H9 (cell line): ENCODE data around the gene PEX7. TPM values are rescaled to one million over a fixed set of nuclear protein-coding genes. Genes with fewer than 3 reads are reported as not detected.

ENCODE experiments used
- DNase-seq: peaks from one replicate; pipeline ENCODE4 v3.0.0-alpha.2; 2017
- H2AFZ ChIP-seq: one replicate; pipeline ENCODE4 v1.6.1; 2013; ENCODE audit warnings: mild to moderate bottlenecking, low read length, control low read depth, moderate library complexity
- H2AK5ac ChIP-seq: 2 replicates; pipeline ENCODE4 v1.6.1; 2013; ENCODE audit warnings: low read length, control low read depth, mixed read lengths; ENCODE audit not compliant: insufficient read length
- H2BK120ac ChIP-seq: one replicate; pipeline ENCODE4 v1.6.1; 2013; ENCODE audit warnings: low read depth, mild to moderate bottlenecking, low read length, control low read depth, inconsistent platforms; ENCODE audit not compliant: poor library complexity, severe bottlenecking
- H2BK12ac ChIP-seq: 2 replicates; pipeline ENCODE4 v1.6.1; 2013; ENCODE audit warnings: low read length, control low read depth, mixed read lengths, low read depth; ENCODE audit not compliant: insufficient read length
- H2BK15ac ChIP-seq: 2 replicates; pipeline ENCODE4 v1.6.1; 2013; ENCODE audit warnings: low read depth, low read length, control low read depth
- H2BK20ac ChIP-seq: one replicate; pipeline ENCODE4 v1.6.1; 2013; ENCODE audit warnings: low read depth, mild to moderate bottlenecking, low read length, control low read depth, inconsistent platforms; ENCODE audit not compliant: poor library complexity, severe bottlenecking
- H2BK5ac ChIP-seq: 2 replicates; pipeline ENCODE4 v1.6.1; 2013; ENCODE audit warnings: low read length, control low read depth, mixed read lengths; ENCODE audit not compliant: insufficient read length
- H3K14ac ChIP-seq: 2 replicates; pipeline ENCODE4 v1.6.1; 2013; ENCODE audit warnings: low read length, control low read depth; ENCODE audit not compliant: insufficient read depth
- H3K18ac ChIP-seq: 2 replicates; pipeline ENCODE4 v1.6.1; 2013; ENCODE audit warnings: low read depth, mild to moderate bottlenecking, mixed read lengths, low read length, control low read depth; ENCODE audit not compliant: insufficient read length
- H3K23ac ChIP-seq: 2 replicates; pipeline ENCODE4 v1.6.1; 2013; ENCODE audit warnings: low read length, control low read depth, mixed read lengths, low read depth; ENCODE audit not compliant: insufficient read length
- H3K23me2 ChIP-seq: 2 replicates; pipeline ENCODE4 v1.6.1; 2013; ENCODE audit warnings: low read depth, mild to moderate bottlenecking, mixed read lengths, low read length, control low read depth; ENCODE audit not compliant: insufficient read length, poor library complexity, severe bottlenecking
- H3K27ac ChIP-seq: 2 replicates; pipeline ENCODE4 v1.5.1; 2013; ENCODE audit warnings: low read length, control low read depth, mixed read lengths, low read depth; ENCODE audit not compliant: insufficient read length
- H3K27me3 ChIP-seq: 2 replicates; pipeline ENCODE4 v1.6.1; 2013; ENCODE audit warnings: low read length, control low read depth, inconsistent platforms; ENCODE audit not compliant: insufficient read depth
- H3K4ac ChIP-seq: 2 replicates; pipeline ENCODE4 v1.6.1; 2013; ENCODE audit warnings: low read depth, mild to moderate bottlenecking, control low read depth, inconsistent platforms, low read length, moderate library complexity
- H3K4me1 ChIP-seq: 2 replicates; pipeline ENCODE4 v1.6.1; 2013; ENCODE audit warnings: low read length, control low read depth, inconsistent platforms; ENCODE audit not compliant: insufficient read depth
- H3K4me2 ChIP-seq: 2 replicates; pipeline ENCODE4 v1.6.1; 2013; ENCODE audit warnings: low read length, control low read depth, mixed read lengths; ENCODE audit not compliant: insufficient read length, insufficient read depth
- H3K56ac ChIP-seq: 2 replicates; pipeline ENCODE4 v1.6.1; 2013; ENCODE audit warnings: low read depth, mild to moderate bottlenecking, mixed read lengths, low read length, control low read depth; ENCODE audit not compliant: insufficient read length
- H3K79me1 ChIP-seq: 2 replicates; pipeline ENCODE4 v1.6.1; 2013; ENCODE audit warnings: low read depth, mild to moderate bottlenecking, moderate library complexity, low read length, control low read depth, inconsistent platforms; ENCODE audit not compliant: insufficient read depth, poor library complexity, severe bottlenecking
- H3K79me2 ChIP-seq: 2 replicates; pipeline ENCODE4 v1.6.1; 2013; ENCODE audit warnings: low read length, control low read depth, inconsistent platforms; ENCODE audit not compliant: insufficient read depth
- H3K9ac ChIP-seq: 2 replicates; pipeline ENCODE4 v1.6.1; 2013; ENCODE audit warnings: low read length, control low read depth, mixed read lengths; ENCODE audit not compliant: insufficient read length; ENCODE audit errors: extremely low read depth
- H3K9me3 ChIP-seq: one replicate; pipeline ENCODE4 v1.6.1; 2013; ENCODE audit warnings: low read depth, low read length, inconsistent platforms; ENCODE audit not compliant: control insufficient read depth
- H3T11ph ChIP-seq: one replicate; pipeline ENCODE4 v1.6.1; 2013; ENCODE audit warnings: mild to moderate bottlenecking, low read length, control low read depth, inconsistent platforms
- H4K20me1 ChIP-seq: one replicate; pipeline ENCODE4 v1.6.1; 2013; ENCODE audit not compliant: control insufficient read depth, insufficient read length, insufficient read depth
- H4K5ac ChIP-seq: 2 replicates; pipeline ENCODE4 v1.6.1; 2013; ENCODE audit warnings: low read depth, mild to moderate bottlenecking, mixed read lengths, low read length, control low read depth; ENCODE audit not compliant: insufficient read length
- H4K8ac ChIP-seq: replicated peaks from 2 replicates; pipeline ENCODE4 v1.6.1; 2013; ENCODE audit warnings: low read length, control low read depth, mixed read lengths, low read depth; ENCODE audit not compliant: insufficient read length
- H4K91ac ChIP-seq: 2 replicates; pipeline ENCODE4 v1.6.1; 2013; ENCODE audit warnings: low read depth, mild to moderate bottlenecking, moderate library complexity, mixed read lengths, low read length, control low read depth; ENCODE audit not compliant: insufficient read length
- H3K27ac Mint-ChIP-seq, 3 experiments: 2 replicates in 2 of 3; 3 replicates in 1 of 3; pipeline ENCODE4 v1.8.0; 2020 to 2021; ENCODE audit warnings: mixed read lengths in 3 of 3, mild to moderate bottlenecking in 1 of 3, moderate library complexity in 1 of 3
- H3K27me3 Mint-ChIP-seq: 2 replicates; pipeline ENCODE4 v1.8.0; 2021; ENCODE audit warnings: low read depth, mild to moderate bottlenecking, moderate library complexity, mixed read lengths
- H3K36me3 Mint-ChIP-seq, 3 experiments: 2 replicates in 2 of 3; 3 replicates in 1 of 3; pipeline ENCODE4 v1.8.0; 2020 to 2021; ENCODE audit warnings: low read depth in 3 of 3, mixed read lengths in 3 of 3; ENCODE audit not compliant: insufficient read depth in 1 of 3
- H3K4me1 Mint-ChIP-seq, 2 experiments: 2 replicates each; pipeline ENCODE4 v1.8.0; 2020; ENCODE audit warnings: mixed read lengths in 2 of 2
- H3K4me3 Mint-ChIP-seq, 2 experiments: 2 replicates in 1 of 2; 3 replicates in 1 of 2; pipeline ENCODE4 v1.8.0; 2020 to 2021; ENCODE audit warnings: mild to moderate bottlenecking in 2 of 2, mixed read lengths in 2 of 2, moderate library complexity in 1 of 2
- H3K9me3 Mint-ChIP-seq, 2 experiments: 2 replicates in 1 of 2; 3 replicates in 1 of 2; pipeline ENCODE4 v1.8.0; 2020; ENCODE audit warnings: mild to moderate bottlenecking in 2 of 2, mixed read lengths in 2 of 2, moderate library complexity in 1 of 2
- CTCF ChIP-seq: fragments of 200-600 bp; sonication (generic); conservative IDR thresholded peaks from 3 replicates; pipeline ENCODE4 v1.8.0; 2021; ENCODE audit warnings: antibody characterized with exemption, mild to moderate bottlenecking
- WGBS: extraction: QIAGEN DNeasy Blood & Tissue Kit; methylation state at CpG from one replicate; pipeline ENCODE4 v1.1.7; 2013; ENCODE audit warnings: missing lambda C conversion rate, low lambda C conversion rate, mixed read lengths; ENCODE audit not compliant: insufficient read length; ENCODE audit errors: extremely low coverage; 5-methylcytosine and 5-hydroxymethylcytosine counted together
- total RNA-seq: library from RNA; stranded (reverse); gene quantifications from 2 replicates; pipeline ENCODE4 v1.2.1, GENCODE V29; 2021

Gene PEX7
- total RNA-seq, 1 experiment from 2014 or later, result 8.4 TPM

- Histone ChIP-seq H3K9me3 (no peaks in the 10 kb centered on the region), H2AFZ (no peak overlapping the region), H3K23ac (no peak overlapping the region), H3K14ac (no peak overlapping the region), H3K18ac (no peak overlapping the region), H2BK12ac (no peak overlapping the region), H2AK5ac (no peak overlapping the region), H2BK15ac (no peak overlapping the region), H3K4me2 (no peak overlapping the region), H2BK5ac (no peak overlapping the region), H3K79me2 (no peaks in the 10 kb centered on the region), H4K20me1 (no peaks in the 10 kb centered on the region), H3K27me3 (peaks cover 12% of the 10 kb centered on the region; the same call in 1 of the 2 replicates), H3K9ac (no peak overlapping the region), H3K79me1 (no peaks in the 10 kb centered on the region), H3K27ac (no peak overlapping the region), H3K4ac (no peak overlapping the region), H3K4me1 (no peaks in the 10 kb centered on the region), H2BK120ac (no peak overlapping the region), H3T11ph (no peak overlapping the region), H3K56ac (no peak overlapping the region), H2BK20ac (no peak overlapping the region), H3K23me2 (peaks cover 8% of the 10 kb centered on the region), H4K5ac (no peak overlapping the region), H4K91ac (no peak overlapping the region), H4K8ac (no peak overlapping the region)
- Mint-ChIP-seq H3K9me3 (peaks cover 0 to 2% of the 10 kb centered on the region in 2 experiments; a peak in 2 of 5 replicates), H3K27ac (no peak overlapping the region), H3K4me1 (peaks cover 8 to 11% of the 10 kb centered on the region in 2 experiments), H3K36me3 (peaks cover 0 to 7% (median 3%) of the 10 kb centered on the region in 3 experiments; a peak in 3 of 7 replicates), H3K27me3 (peaks cover 62% of the 10 kb centered on the region), H3K4me3 (no peak overlapping the region)
- DNase-seq, result peak; percentile 51
- no CpG with 5 or more reads among the region's 3 CpGs for WGBS
- peak; percentile 66 for TF ChIP-seq CTCF
These were observed 104.9 kb downstream of the PEX7 start for GRCh38 chr6:136927292-136927691.
